Upper lobe of right lung (tissue), 1 donor: ENCODE results near the gene CCNA1. TPM values are rescaled to one million over a fixed set of nuclear protein-coding genes. Genes with fewer than 3 reads are reported as not detected.
A peak's percentile ranks its signal among the peaks of the same experiment; 100 is the strongest.

Experiments
- ATAC-seq: fragments of 200-7000 bp; cut with Tn5 transposase; one replicate; pipeline ENCODE4 v1.9.1; 2020; ENCODE audit warnings: mild to moderate bottlenecking, moderate library complexity
- DNase-seq: peaks from one replicate; pipeline ENCODE4 v3.0.0-alpha.2; 2020
- H3K27ac ChIP-seq: fragments of 200-600 bp; one replicate; pipeline ENCODE4 v1.8.0; 2022
- H3K27me3 ChIP-seq: fragments of 200-600 bp; one replicate; pipeline ENCODE4 v1.8.0; 2022; ENCODE audit warnings: mild to moderate bottlenecking
- H3K36me3 ChIP-seq: fragments of 200-600 bp; one replicate; pipeline ENCODE4 v1.8.0; 2022
- H3K4me1 ChIP-seq: fragments of 200-600 bp; one replicate; pipeline ENCODE4 v1.8.0; 2022
- H3K4me3 ChIP-seq: fragments of 200-600 bp; one replicate; pipeline ENCODE4 v1.8.0; 2022; ENCODE audit warnings: mild to moderate bottlenecking
- H3K9me3 ChIP-seq: fragments of 200-600 bp; one replicate; pipeline ENCODE4 v1.8.0; 2022
- intact Hi-C: fragments of 100-400 bp; cut with DNase I; formaldehyde crosslinking; loops from one replicate; pipeline ENCODE4 v1.11.0; 2022
- total RNA-seq: library from RNA; stranded (reverse); fragmentation: NEBNext Ultra II Directional; extraction: Animal tissue kit (Norgen Biotek cat#: 25700); gene quantifications from one replicate; pipeline ENCODE4 v1.2.1, GENCODE V29; 2021
- TF ChIP-seq, protein P1 (sequence below): fragments of 200-600 bp; IDR thresholded peaks from one replicate; pipeline ENCODE4 v1.8.0; 2022; ENCODE audit warnings: antibody characterized with exemption
- donor health status: DM: no; HTN: yes; CAD: no; lungs with severe emphysema.

The CCNA1 gene
- total RNA-seq, 1 donor from 2014 or later, result 0.46 TPM

DNA sequence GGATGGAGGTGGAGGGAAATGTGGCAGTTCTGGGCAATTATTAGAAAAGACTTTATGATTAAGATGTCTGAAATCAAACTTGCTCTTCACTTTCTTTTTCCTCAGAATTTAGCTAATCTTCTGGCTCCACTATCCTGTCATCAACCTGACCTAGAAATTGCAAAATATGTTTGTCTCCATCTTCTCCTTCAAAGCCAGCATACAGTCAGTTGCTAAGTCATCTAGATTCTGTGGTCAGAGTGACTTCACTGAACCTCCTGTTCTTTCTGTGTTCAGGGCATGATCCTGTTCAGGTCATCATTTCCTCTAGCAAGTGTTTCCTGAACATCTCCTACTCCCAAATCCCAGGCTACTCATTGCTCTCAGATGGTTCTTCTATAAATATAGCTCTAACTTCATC, 10.8 kb upstream of the CCNA1 start:
- no peaks in the 10 kb centered on the region for H3K9me3 ChIP-seq
- ATAC-seq, result no peak
- no peak for DNase-seq
- H3K27ac ChIP-seq, result no peak overlapping the region
- H3K4me3 ChIP-seq, result no peak overlapping the region
- intact Hi-C loops, result no loop called here
- no peaks in the 10 kb centered on the region for H3K4me1 ChIP-seq
- no peaks in the 10 kb centered on the region for H3K36me3 ChIP-seq
- H3K27me3 ChIP-seq, result no peaks in the 10 kb centered on the region
- TF ChIP-seq, protein P1, sequence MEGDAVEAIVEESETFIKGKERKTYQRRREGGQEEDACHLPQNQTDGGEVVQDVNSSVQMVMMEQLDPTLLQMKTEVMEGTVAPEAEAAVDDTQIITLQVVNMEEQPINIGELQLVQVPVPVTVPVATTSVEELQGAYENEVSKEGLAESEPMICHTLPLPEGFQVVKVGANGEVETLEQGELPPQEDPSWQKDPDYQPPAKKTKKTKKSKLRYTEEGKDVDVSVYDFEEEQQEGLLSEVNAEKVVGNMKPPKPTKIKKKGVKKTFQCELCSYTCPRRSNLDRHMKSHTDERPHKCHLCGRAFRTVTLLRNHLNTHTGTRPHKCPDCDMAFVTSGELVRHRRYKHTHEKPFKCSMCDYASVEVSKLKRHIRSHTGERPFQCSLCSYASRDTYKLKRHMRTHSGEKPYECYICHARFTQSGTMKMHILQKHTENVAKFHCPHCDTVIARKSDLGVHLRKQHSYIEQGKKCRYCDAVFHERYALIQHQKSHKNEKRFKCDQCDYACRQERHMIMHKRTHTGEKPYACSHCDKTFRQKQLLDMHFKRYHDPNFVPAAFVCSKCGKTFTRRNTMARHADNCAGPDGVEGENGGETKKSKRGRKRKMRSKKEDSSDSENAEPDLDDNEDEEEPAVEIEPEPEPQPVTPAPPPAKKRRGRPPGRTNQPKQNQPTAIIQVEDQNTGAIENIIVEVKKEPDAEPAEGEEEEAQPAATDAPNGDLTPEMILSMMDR, result no peak

GRCh38 chr13:36428086-36428485, 4.2 kb upstream of the CCNA1 start:
- Histone ChIP-seq H3K9me3 (no peaks in the 10 kb centered on the region), H3K27ac (no peak overlapping the region), H3K4me1 (peaks cover 23% of the 10 kb centered on the region), H3K4me3 (no peak overlapping the region), H3K27me3 (peaks cover 37% of the 10 kb centered on the region), H3K36me3 (no peaks in the 10 kb centered on the region)
- ATAC-seq, result peak; percentile 19
- intact Hi-C loops, result no loop called here
- TF ChIP-seq, protein P1, result no peak
- no peak for DNase-seq

GRCh38 chr13:36430247-36431203, 1.8 kb upstream of the CCNA1 start:
- TF ChIP-seq, protein P1, result no peak
- Histone ChIP-seq H3K36me3 (no peaks in the 10 kb centered on the region), H3K4me1 (peaks cover 23% of the 10 kb centered on the region), H3K27me3 (peaks cover 43% of the 10 kb centered on the region), H3K27ac (no peak overlapping the region), H3K9me3 (no peaks in the 10 kb centered on the region), H3K4me3 (no peak overlapping the region)
- DNase-seq (no peak), ATAC-seq (peak; percentile 49)
- intact Hi-C loops, result no loop called here

GRCh38 chr13:36431204-36432105, 840 bp upstream of the CCNA1 start:
- Histone ChIP-seq H3K27me3 (peaks cover 43% of the 10 kb centered on the region), H3K36me3 (no peaks in the 10 kb centered on the region), H3K9me3 (no peaks in the 10 kb centered on the region), H3K4me1 (peaks cover 23% of the 10 kb centered on the region), H3K27ac (no peak overlapping the region), H3K4me3 (peak overlapping the region; percentile 45)
- ATAC-seq (peak; percentile 72), DNase-seq (peak; percentile 74)
- intact Hi-C loops, result no loop called here
- TF ChIP-seq, protein P1, result no peak

GRCh38 chr13:36436811-36437210, 4.5 kb downstream of the CCNA1 start:
- intact Hi-C loops, result no loop called here
- ATAC-seq (no peak), DNase-seq (no peak)
- no peaks in the 10 kb centered on the region for H3K36me3 ChIP-seq
- no peaks in the 10 kb centered on the region for H3K9me3 ChIP-seq
- H3K4me3 ChIP-seq, result no peak overlapping the region
- H3K27ac ChIP-seq, result no peak overlapping the region
- H3K27me3 ChIP-seq, result peaks cover 9% of the 10 kb centered on the region
- peaks cover 10% of the 10 kb centered on the region for H3K4me1 ChIP-seq
- TF ChIP-seq, protein P1, result no peak
